ENCODE results near the gene UPK1A. TPM values are rescaled to one million over a fixed set of nuclear protein-coding genes. Genes with fewer than 3 reads are reported as not detected.

UPK1A gene
- total RNA-seq, 1 experiment from 2014 or later: 1.6 TPM

DNA sequence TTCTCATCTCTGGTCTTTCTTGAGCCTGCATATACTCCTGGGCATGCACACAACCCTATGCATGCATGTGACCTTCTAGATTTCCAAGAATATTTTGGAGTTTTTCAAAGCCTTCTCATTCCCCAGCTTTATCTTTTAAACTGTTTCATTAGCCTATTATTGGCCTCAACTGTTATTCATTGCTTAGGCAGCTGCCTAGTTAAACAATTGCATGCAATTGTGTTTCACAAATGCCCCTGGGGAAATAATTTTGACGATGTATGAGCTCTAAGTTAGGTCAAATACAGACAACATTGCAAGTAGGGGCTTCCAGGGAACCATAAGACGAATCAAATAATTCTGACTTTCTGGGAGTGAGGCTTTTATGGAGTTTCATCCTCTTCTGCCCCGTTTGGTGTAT is 2.3 kb upstream of the UPK1A start:
- ChIA-PET CTCF (no interaction called here), POLR2A (no interaction called here)
- TF ChIP-seq OVOL2 (CRISPR knock-in tag; IDR thresholded peaks at IDR 0.05; ENCODE audit: borderline replicate concordance) (no peak), JUN (CRISPR knock-in tag; IDR thresholded peaks at IDR 0.05) (no peak), EMX1 (CRISPR knock-in tag; IDR thresholded peaks at IDR 0.05) (no peak), GTF2I (CRISPR knock-in tag; conservative IDR thresholded peaks at IDR 0.05) (no peak), SMAD3 (CRISPR knock-in tag; IDR thresholded peaks at IDR 0.05; ENCODE audit: borderline replicate concordance) (no peak), PRRX2 (CRISPR knock-in tag; IDR thresholded peaks at IDR 0.05) (no peak), TEAD4 (CRISPR knock-in tag; IDR thresholded peaks at IDR 0.05) (no peak), IRF2 (CRISPR knock-in tag; IDR thresholded peaks at IDR 0.05; ENCODE audit: borderline replicate concordance, low read depth) (no peak), ZNF423 (CRISPR knock-in tag; IDR thresholded peaks at IDR 0.05) (no peak)
- TF ChIP-seq, protein P1, sequence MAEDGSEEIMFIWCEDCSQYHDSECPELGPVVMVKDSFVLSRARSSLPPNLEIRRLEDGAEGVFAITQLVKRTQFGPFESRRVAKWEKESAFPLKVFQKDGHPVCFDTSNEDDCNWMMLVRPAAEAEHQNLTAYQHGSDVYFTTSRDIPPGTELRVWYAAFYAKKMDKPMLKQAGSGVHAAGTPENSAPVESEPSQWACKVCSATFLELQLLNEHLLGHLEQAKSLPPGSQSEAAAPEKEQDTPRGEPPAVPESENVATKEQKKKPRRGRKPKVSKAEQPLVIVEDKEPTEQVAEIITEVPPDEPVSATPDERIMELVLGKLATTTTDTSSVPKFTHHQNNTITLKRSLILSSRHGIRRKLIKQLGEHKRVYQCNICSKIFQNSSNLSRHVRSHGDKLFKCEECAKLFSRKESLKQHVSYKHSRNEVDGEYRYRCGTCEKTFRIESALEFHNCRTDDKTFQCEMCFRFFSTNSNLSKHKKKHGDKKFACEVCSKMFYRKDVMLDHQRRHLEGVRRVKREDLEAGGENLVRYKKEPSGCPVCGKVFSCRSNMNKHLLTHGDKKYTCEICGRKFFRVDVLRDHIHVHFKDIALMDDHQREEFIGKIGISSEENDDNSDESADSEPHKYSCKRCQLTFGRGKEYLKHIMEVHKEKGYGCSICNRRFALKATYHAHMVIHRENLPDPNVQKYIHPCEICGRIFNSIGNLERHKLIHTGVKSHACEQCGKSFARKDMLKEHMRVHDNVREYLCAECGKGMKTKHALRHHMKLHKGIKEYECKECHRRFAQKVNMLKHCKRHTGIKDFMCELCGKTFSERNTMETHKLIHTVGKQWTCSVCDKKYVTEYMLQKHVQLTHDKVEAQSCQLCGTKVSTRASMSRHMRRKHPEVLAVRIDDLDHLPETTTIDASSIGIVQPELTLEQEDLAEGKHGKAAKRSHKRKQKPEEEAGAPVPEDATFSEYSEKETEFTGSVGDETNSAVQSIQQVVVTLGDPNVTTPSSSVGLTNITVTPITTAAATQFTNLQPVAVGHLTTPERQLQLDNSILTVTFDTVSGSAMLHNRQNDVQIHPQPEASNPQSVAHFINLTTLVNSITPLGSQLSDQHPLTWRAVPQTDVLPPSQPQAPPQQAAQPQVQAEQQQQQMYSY (CRISPR knock-in tag; IDR thresholded peaks at IDR 0.05): no peak
- TF ChIP-seq, protein P2, sequence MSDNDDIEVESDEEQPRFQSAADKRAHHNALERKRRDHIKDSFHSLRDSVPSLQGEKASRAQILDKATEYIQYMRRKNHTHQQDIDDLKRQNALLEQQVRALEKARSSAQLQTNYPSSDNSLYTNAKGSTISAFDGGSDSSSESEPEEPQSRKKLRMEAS (CRISPR knock-in tag; IDR thresholded peaks at IDR 0.05): no peak
- TF ChIP-seq, protein P3, sequence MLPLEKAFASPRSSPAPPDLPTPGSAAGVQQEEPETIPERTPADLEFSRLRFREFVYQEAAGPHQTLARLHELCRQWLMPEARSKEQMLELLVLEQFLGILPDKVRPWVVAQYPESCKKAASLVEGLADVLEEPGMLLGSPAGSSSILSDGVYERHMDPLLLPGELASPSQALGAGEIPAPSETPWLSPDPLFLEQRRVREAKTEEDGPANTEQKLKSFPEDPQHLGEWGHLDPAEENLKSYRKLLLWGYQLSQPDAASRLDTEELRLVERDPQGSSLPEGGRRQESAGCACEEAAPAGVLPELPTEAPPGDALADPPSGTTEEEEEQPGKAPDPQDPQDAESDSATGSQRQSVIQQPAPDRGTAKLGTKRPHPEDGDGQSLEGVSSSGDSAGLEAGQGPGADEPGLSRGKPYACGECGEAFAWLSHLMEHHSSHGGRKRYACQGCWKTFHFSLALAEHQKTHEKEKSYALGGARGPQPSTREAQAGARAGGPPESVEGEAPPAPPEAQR (CRISPR knock-in tag; IDR thresholded peaks at IDR 0.05): no peak
- TF ChIP-seq, protein P4, sequence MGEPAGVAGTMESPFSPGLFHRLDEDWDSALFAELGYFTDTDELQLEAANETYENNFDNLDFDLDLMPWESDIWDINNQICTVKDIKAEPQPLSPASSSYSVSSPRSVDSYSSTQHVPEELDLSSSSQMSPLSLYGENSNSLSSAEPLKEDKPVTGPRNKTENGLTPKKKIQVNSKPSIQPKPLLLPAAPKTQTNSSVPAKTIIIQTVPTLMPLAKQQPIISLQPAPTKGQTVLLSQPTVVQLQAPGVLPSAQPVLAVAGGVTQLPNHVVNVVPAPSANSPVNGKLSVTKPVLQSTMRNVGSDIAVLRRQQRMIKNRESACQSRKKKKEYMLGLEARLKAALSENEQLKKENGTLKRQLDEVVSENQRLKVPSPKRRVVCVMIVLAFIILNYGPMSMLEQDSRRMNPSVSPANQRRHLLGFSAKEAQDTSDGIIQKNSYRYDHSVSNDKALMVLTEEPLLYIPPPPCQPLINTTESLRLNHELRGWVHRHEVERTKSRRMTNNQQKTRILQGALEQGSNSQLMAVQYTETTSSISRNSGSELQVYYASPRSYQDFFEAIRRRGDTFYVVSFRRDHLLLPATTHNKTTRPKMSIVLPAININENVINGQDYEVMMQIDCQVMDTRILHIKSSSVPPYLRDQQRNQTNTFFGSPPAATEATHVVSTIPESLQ (CRISPR knock-in tag; IDR thresholded peaks at IDR 0.05): no peak
- TF ChIP-seq, protein P5, sequence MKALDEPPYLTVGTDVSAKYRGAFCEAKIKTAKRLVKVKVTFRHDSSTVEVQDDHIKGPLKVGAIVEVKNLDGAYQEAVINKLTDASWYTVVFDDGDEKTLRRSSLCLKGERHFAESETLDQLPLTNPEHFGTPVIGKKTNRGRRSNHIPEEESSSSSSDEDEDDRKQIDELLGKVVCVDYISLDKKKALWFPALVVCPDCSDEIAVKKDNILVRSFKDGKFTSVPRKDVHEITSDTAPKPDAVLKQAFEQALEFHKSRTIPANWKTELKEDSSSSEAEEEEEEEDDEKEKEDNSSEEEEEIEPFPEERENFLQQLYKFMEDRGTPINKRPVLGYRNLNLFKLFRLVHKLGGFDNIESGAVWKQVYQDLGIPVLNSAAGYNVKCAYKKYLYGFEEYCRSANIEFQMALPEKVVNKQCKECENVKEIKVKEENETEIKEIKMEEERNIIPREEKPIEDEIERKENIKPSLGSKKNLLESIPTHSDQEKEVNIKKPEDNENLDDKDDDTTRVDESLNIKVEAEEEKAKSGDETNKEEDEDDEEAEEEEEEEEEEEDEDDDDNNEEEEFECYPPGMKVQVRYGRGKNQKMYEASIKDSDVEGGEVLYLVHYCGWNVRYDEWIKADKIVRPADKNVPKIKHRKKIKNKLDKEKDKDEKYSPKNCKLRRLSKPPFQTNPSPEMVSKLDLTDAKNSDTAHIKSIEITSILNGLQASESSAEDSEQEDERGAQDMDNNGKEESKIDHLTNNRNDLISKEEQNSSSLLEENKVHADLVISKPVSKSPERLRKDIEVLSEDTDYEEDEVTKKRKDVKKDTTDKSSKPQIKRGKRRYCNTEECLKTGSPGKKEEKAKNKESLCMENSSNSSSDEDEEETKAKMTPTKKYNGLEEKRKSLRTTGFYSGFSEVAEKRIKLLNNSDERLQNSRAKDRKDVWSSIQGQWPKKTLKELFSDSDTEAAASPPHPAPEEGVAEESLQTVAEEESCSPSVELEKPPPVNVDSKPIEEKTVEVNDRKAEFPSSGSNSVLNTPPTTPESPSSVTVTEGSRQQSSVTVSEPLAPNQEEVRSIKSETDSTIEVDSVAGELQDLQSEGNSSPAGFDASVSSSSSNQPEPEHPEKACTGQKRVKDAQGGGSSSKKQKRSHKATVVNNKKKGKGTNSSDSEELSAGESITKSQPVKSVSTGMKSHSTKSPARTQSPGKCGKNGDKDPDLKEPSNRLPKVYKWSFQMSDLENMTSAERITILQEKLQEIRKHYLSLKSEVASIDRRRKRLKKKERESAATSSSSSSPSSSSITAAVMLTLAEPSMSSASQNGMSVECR (CRISPR knock-in tag; IDR thresholded peaks at IDR 0.05; ENCODE audit: borderline replicate concordance): no peak
- no peaks in the 10 kb centered on the region for H3K9me3 Mint-ChIP-seq
- ATAC-seq: no peak
- peaks cover 4% of the 10 kb centered on the region for H3K36me3 Mint-ChIP-seq
- H3K4me1 Mint-ChIP-seq: no peaks in the 10 kb centered on the region
- H3K27ac Mint-ChIP-seq: no peak overlapping the region
- H3K27me3 Mint-ChIP-seq (ENCODE audit: low read depth): peaks cover 5% of the 10 kb centered on the region
- DNase-seq (ENCODE audit: low spot score): no peak
- no peak overlapping the region for H3K4me3 Mint-ChIP-seq

DNA sequence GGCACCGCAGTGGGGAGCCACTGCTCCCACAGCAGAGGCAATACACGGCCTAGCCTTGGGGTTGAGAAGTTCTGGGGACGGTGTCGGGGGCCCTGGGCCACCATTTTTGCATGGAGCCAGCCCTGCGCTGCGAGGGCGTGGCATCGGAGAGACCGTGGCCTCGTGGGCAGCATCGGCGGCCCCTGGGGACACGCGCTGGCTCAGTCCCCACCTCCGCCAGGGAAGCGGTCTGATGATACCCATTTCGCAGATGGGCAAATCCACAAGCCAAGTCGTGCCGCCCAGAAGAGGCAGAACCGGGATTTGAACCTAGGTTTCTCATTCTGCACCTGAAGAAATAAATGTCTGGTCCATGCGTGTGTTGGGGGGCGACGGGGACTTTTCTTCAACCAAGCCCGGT is 1.2 kb upstream of the UPK1A start:
- Mint-ChIP-seq H3K36me3 (no peaks in the 10 kb centered on the region), H3K27ac (no peak overlapping the region), H3K4me3 (no peak overlapping the region), H3K4me1 (0 out of 2 replicates have a peak, but pooled peaks cover 4% of the 10 kb centered on the region), H3K9me3 (no peaks in the 10 kb centered on the region), H3K27me3 (ENCODE audit: low read depth) (peaks cover 16% of the 10 kb centered on the region)
- ChIA-PET POLR2A (no interaction called here), CTCF (no interaction called here)
- ATAC-seq (no peak), DNase-seq (ENCODE audit: low spot score) (no peak)
- TF ChIP-seq EMX1 (CRISPR knock-in tag; IDR thresholded peaks at IDR 0.05): no peak
- TF ChIP-seq CREB1 (CRISPR knock-in tag; IDR thresholded peaks at IDR 0.05): no peak
- TF ChIP-seq JUN (CRISPR knock-in tag; IDR thresholded peaks at IDR 0.05): no peak
- no peak for TF ChIP-seq TEAD1 (CRISPR knock-in tag; IDR thresholded peaks at IDR 0.05)
- no peak for TF ChIP-seq ETV6 (CRISPR knock-in tag; IDR thresholded peaks at IDR 0.05)
- TF ChIP-seq ZNF219 (CRISPR knock-in tag; IDR thresholded peaks at IDR 0.05; ENCODE audit: borderline replicate concordance): no peak
- no peak for TF ChIP-seq NR1H2 (CRISPR knock-in tag; IDR thresholded peaks at IDR 0.05)
- TF ChIP-seq MXD4 (CRISPR knock-in tag; IDR thresholded peaks at IDR 0.05; ENCODE audit: borderline replicate concordance): no peak
- TF ChIP-seq, protein P6, sequence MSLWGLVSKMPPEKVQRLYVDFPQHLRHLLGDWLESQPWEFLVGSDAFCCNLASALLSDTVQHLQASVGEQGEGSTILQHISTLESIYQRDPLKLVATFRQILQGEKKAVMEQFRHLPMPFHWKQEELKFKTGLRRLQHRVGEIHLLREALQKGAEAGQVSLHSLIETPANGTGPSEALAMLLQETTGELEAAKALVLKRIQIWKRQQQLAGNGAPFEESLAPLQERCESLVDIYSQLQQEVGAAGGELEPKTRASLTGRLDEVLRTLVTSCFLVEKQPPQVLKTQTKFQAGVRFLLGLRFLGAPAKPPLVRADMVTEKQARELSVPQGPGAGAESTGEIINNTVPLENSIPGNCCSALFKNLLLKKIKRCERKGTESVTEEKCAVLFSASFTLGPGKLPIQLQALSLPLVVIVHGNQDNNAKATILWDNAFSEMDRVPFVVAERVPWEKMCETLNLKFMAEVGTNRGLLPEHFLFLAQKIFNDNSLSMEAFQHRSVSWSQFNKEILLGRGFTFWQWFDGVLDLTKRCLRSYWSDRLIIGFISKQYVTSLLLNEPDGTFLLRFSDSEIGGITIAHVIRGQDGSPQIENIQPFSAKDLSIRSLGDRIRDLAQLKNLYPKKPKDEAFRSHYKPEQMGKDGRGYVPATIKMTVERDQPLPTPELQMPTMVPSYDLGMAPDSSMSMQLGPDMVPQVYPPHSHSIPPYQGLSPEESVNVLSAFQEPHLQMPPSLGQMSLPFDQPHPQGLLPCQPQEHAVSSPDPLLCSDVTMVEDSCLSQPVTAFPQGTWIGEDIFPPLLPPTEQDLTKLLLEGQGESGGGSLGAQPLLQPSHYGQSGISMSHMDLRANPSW (CRISPR knock-in tag; conservative IDR thresholded peaks at IDR 0.05; ENCODE audit: low read depth): no peak
- no peak for TF ChIP-seq SMAD3 (CRISPR knock-in tag; IDR thresholded peaks at IDR 0.05; ENCODE audit: borderline replicate concordance)
- TF ChIP-seq ESRRA (CRISPR knock-in tag; IDR thresholded peaks at IDR 0.05; ENCODE audit: borderline replicate concordance): no peak
- no peak for TF ChIP-seq OVOL2 (CRISPR knock-in tag; IDR thresholded peaks at IDR 0.05; ENCODE audit: borderline replicate concordance)
